ENCODE data around the gene LRRC47. TPM values are rescaled to one million over a fixed set of nuclear protein-coding genes. Genes with fewer than 3 reads are reported as not detected.

The LRRC47 gene
- total RNA-seq, 1 experiment from 2014 or later: 65.1 TPM

- no peaks in the 10 kb centered on the region for H3K79me1 ChIP-seq (ENCODE audit: insufficient read depth, low read depth, low read length, poor library complexity, severe bottlenecking)
- Mint-ChIP-seq H3K4me1 (peaks cover 5 to 7% of the 10 kb centered on the region in 2 experiments; a peak in 3 of 4 replicates), H3K4me3 (no peak overlapping the region; a peak in 1 of 5 replicates), H3K27ac (no peak overlapping the region; a peak in 1 of 7 replicates), H3K9me3 (no peaks in the 10 kb centered on the region), H3K27me3 (ENCODE audit: low read depth) (no peaks in the 10 kb centered on the region), H3K36me3 (ENCODE audit: insufficient read depth in 1 of 3, low read depth in 3 of 3) (peaks cover 73 to 86% (median 86%) of the 10 kb centered on the region in 3 experiments)
- TF ChIP-seq CTCF (conservative IDR thresholded peaks at IDR 0.05): no peak
- H3K4me1 ChIP-seq (ENCODE audit: insufficient read depth, low read length): no peaks in the 10 kb centered on the region
- no peak overlapping the region for H2BK12ac ChIP-seq (ENCODE audit: insufficient read length, low read depth, low read length)
- no peaks in the 10 kb centered on the region for H3K27me3 ChIP-seq (ENCODE audit: insufficient read depth, low read length)
- no peak overlapping the region for H2AFZ ChIP-seq (ENCODE audit: low read length)
- H2BK120ac ChIP-seq (ENCODE audit: low read depth, low read length, poor library complexity, severe bottlenecking): no peak overlapping the region
- H3K9me3 ChIP-seq (ENCODE audit: control insufficient read depth, low read depth, low read length): no peaks in the 10 kb centered on the region
- no peak overlapping the region for H3K9ac ChIP-seq (ENCODE audit: extremely low read depth, insufficient read length, low read length)
- no peak overlapping the region for H3T11ph ChIP-seq (ENCODE audit: low read length)
- DNase-seq: no peak
- no peaks in the 10 kb centered on the region for H3K23me2 ChIP-seq (ENCODE audit: insufficient read length, low read depth, low read length, poor library complexity, severe bottlenecking)
- H3K79me2 ChIP-seq (ENCODE audit: insufficient read depth, low read length): peaks cover 3% of the 10 kb centered on the region; the same call in 1 of the 2 replicates
- no peak overlapping the region for H2BK20ac ChIP-seq (ENCODE audit: low read depth, low read length, poor library complexity, severe bottlenecking)
- H3K4me2 ChIP-seq (ENCODE audit: insufficient read depth, insufficient read length, low read length): no peak overlapping the region
- no peak overlapping the region for H3K18ac ChIP-seq (ENCODE audit: insufficient read length, low read depth, low read length)
- no peak overlapping the region for H4K91ac ChIP-seq (ENCODE audit: insufficient read length, low read depth, low read length)
- H4K20me1 ChIP-seq (ENCODE audit: control insufficient read depth, insufficient read depth, insufficient read length): no peaks in the 10 kb centered on the region
- H3K23ac ChIP-seq (ENCODE audit: insufficient read length, low read depth, low read length): no peak overlapping the region
- H3K56ac ChIP-seq (ENCODE audit: insufficient read length, low read depth, low read length): no peak overlapping the region
- no peak overlapping the region for H4K5ac ChIP-seq (ENCODE audit: insufficient read length, low read depth, low read length)
- no peak overlapping the region for H2BK5ac ChIP-seq (ENCODE audit: insufficient read length, low read length)
- no peak overlapping the region for H2AK5ac ChIP-seq (ENCODE audit: insufficient read length, low read length)
- H3K27ac ChIP-seq (ENCODE audit: insufficient read length, low read depth, low read length): no peak overlapping the region
- no peak overlapping the region for H3K4ac ChIP-seq (ENCODE audit: low read depth, low read length)
- no CpG with 5 or more reads among the region's 30 CpGs for WGBS (ENCODE audit: extremely low coverage, insufficient read length, low lambda C conversion rate)
- H3K14ac ChIP-seq (ENCODE audit: insufficient read depth, low read length): no peak overlapping the region
- no peak overlapping the region for H2BK15ac ChIP-seq (ENCODE audit: low read depth, low read length)
- no peak overlapping the region for H4K8ac ChIP-seq (replicated peaks; ENCODE audit: insufficient read length, low read depth, low read length)
Observed at GRCh38 chr1:3783651-3784474, 12.4 kb downstream of the LRRC47 start.
